8988T (cell line): ENCODE measurements around the gene ARSA.
A peak's percentile ranks its signal among the peaks of the same experiment; 100 is the strongest.
"Not testable (repeated sequence)": the region's sequence is repeated elsewhere in the genome, so short reads cannot be mapped to it uniquely, and the experiment has no call there.

Experiments used
- DNase-seq: peaks from one replicate; pipeline ENCODE4 v3.0.0; 2011

ARSA gene

DNA sequence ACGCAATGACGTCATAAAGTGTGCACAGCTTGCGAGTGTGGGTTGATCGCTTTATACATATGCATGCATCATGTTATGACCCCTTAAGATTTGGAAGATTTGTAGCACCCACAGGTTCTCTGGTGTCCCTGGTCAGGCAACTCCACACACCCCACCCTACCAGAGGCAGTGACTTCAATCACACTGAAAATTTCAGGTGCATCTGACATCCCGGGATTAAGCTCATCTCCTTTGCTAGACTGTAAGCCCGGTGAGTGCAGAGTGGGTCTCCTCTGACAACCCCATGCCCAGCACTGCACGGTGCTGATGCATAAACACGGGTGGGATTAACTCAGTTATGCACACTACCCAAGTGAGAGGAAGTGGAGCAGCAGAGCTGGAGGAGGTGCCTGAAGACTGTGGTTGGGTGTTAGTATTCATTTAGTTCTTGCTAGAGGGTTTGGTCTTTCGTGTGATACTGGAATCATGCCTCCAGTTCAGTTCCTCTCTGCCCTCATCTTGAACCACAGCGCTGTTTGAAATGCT is 6.5 kb downstream of the ARSA start:
- DNase-seq: no peak

DNA sequence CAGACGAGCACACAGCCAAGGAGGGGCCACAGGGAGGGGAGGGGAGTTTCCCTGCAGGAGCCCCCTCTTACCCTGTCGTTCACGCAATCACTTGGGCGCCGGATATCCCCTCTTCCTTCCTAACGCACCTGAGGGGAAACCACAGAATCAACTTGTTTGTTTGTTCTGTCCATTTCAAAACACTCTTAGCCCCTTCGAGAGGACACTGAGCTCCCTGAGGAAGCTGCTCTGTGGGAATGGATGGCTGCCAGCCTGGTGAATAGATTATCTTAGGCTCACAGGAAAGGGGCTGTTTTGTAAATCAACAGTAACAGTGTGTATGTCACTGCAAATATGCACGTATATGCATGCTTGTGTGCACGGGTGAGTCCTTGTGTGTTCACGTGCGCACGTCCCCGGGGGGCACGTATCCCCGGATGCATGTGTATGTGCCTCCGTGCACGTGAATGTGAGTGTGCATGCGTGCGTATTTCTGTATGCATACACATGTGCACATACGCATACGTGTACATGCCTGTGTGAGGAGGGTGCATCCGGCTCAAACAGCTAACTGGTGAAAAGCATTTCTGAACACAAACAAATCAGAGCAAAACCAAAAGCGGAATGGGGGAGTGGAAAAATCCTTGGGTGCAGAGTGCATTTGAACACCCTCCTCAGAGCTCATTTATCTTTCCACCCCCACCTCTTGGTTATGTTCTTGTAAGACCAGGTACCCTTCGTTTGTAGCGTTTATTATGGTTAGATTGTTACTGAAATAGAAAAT is 7.2 kb downstream of the ARSA start:
- DNase-seq: peak; percentile 41

DNA sequence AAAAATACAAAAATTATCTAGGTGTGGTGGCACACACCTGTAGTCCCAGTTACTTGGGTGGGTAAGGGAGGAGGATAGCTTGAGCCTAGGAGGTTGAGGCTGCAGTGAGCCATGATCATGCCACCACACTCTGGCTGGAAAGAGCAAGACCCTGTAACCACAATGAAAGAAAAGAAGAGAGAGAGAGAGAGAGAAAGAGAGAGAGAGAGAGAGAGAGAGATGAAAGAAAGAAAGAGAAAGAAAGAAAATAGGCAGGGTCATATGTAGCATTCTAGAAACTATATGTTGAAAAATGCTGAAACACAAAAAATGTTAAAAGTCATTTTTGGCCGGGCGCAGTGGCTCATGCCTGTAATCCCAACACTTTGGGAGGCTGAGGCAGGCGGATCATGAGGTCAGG is 13.7 kb downstream of the ARSA start:
- not testable (repeated sequence) for DNase-seq

DNA sequence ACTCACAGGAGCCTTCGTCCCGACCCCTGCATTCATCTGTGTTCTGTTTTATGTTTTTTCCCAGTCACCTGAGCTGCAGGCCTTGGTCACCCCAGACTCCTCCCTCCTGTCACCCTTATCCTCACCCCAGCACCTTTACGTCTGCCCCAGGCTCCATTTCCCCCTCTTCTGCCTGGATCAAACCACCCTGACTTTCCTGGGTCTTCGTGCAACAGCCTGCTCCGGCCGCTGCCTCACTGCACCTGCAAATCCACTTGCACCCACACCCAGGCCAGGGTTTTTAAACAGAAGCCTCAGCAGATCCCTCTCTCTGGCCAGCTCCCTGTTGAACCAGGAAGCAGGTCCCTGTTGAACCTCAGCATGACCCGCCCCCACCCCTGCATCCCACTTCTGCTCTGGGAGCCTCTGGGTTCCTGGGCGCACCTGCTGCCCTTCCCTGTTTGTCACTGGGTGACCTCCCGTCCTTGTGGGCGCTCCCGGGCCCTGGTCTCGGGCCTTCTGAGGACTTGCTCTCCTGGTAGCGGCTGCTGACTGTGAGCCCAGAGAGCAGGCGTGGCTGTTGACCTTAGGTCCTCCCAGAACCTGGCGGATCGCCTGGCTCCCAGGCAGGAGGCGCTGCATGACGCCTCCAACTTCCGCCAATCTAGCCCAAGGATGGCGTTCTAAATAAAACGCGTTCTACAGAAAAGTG is 14.5 kb downstream of the ARSA start:
- DNase-seq: no peak

DNA sequence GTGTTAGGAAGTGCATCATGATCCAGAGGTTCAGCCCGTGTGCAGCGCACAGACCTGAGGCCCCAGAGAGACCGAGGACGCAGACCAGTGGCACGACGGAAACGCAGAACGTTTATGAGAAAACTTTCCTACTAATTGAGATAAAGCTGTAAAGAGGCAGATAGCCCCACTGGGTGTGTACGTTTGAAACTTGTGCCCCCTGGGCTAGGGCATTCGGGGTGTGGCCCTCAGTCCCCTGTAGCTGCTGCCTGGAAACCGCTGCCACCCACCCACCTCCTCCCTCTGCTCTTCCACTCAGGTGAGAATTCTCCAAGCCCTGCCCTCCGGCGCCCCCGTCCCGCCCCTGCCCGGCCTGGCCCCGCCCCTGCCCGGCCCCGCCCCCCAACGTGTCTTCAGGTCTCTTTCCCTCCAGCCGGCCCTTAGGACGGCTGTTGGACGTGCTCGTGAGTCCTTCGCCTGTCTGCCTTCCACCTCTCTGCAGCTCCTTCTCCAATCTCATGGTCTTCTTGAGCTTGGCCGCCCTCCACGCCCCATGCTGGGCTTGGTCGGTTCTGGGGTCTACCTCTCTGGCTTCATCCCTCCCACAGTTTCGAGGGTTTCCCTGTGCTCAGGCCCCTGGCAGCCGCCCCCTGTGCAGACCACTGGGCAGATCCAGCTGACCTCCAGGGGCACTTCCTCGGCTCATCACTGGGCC is 15.3 kb downstream of the ARSA start:
- no peak for DNase-seq

DNA sequence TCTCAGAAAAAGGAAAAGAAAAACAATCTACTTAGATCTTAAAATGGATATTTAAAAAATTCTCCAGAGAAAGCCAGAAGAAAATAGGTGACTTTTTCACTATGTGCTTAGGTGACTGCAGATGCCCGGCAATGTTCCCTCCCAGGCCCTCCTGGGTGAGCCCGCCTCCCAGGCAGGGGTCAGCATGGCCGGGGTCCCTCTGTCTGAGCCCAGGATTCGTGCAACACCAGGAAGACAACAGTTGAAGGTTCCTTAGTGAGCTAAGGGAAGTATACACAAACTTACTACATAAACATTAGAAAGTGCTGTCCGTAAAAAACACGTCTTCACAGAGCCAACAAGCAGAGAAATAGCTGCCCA is 15.8 kb downstream of the ARSA start:
- DNase-seq: no peak

- no peak for DNase-seq
These were observed 16.5 kb downstream of the ARSA start for GRCh38 chr22:50611341-50612060.

DNA sequence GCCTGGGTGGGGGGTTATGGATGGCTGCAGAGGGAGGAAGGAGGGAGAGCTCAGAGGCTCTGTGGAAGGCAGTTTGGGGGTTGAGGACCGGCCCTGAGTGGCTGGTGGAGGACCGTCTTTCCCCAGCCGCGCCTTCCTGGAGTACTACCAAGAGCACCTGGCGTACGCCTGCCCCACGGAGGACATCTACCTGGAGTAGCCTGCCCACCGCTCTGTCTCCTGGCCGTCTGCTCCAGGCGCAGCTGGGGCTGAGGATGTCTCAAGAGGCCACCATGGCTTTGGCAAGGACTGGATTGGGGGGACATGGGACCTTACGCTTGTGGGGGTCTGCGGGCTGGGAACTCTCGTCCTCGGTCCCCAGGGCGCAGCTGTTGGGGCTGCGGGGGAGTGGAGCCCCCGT is 17.4 kb downstream of the ARSA start:
- no peak for DNase-seq

GRCh38 chr22:50610041-50610451 is 17.9 kb downstream of the ARSA start:
- no peak for DNase-seq

DNA sequence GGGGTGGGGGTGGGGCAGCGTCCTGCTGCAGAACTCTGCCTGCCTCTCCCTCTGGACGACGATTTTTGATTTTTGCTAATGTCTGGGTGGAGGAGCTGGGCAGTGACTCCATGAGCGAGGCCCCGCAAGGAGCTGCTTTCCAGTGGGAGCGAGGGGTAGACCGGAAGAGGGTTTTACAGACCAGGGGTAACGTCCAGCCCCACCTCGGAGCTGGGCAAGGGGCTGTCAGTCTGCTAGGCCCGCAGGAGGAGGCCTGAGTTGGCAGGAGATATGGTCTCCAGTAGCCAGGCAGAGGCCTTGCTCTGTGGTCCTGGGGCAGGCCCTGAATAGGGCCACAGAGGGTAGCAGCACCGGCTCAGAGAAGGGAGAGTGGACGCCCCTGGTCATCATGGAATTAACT is 18.4 kb downstream of the ARSA start:
- no peak for DNase-seq

DNA sequence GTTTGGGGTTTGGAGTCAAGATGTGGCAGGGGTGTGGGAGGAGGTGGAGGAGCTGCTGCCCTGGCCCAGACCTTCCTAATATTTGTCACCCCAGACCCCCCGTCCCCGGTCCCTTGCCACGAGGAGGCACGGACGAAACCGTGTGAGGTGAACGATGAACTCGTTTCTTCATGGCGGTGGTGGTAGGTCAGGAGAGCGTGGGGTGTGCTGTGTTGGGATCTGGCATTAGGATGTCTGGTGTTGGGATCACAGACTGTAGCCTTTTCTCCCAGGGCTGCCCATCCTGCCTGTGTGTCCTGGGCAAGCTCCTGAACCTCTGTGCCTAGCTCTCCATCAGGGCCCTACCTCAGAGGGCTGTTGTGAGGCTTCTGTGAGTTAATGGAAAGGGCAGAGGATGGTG is 19.0 kb downstream of the ARSA start:
- no peak for DNase-seq

GRCh38 chr22:50608058-50608840 is 19.7 kb downstream of the ARSA start:
- not testable (repeated sequence) for DNase-seq

- no peak for DNase-seq
These were observed 20.3 kb downstream of the ARSA start for GRCh38 chr22:50607659-50608020.

- no peak for DNase-seq
These were observed 20.9 kb downstream of the ARSA start for GRCh38 chr22:50606946-50607658.

DNA sequence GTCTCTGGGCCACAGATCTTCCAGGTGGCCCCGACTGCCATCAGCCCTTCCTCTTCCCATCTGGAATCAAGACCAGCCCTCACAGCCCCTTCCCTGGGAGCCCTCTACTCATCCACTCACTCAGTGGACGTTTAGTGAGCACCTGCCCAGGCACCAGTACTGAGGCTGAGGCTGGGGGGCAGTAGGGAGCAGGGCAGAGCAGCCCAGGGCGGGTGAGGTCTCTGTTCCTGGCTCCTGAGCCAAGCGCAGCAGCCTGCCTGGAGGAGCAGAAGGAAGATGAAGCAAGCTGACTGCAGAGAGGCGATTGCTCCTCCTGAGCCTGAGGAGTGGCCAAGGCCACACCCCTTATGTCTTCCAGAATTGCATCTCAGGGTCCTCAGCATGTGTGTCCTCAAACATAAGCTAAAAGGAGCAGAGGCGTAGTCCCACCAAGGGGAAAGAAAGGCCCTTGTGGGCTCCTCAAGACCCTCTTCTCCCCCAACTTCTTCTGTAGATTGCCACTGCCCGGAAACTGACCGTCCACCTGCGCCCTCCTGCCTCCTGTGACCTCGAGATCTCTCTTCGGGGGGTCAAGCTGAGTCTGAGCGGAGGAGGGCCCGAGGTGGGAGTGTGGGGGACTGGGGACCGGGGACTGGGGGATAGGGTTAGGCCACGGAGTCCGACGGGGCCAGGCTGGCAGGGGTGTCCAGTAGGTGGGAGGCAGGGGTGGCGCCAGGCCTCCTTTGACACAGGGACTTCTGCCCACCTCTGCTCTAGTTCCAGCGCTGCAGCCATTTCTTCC is 21.6 kb downstream of the ARSA start:
- peak; percentile 83 for DNase-seq

DNA sequence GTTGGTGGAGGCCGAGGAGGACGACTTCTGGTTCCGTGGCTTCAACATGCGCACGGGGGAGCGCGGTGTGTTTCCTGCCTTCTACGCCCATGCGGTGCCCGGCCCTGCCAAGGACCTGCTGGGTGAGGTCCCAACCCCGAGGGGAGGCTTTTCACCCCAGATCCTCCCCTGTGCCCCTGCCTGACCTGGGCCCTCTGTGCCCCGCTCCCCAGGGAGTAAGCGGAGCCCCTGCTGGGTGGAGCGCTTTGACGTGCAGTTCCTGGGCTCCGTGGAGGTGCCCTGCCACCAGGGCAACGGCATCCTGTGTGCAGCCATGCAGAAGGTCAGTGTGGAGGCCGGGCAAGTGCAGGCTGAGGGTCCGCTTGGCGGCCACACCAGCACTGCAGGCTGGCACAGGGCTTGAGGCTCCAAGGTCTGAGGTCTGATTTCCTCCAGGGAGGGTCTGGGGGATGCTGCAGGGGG is 22.3 kb downstream of the ARSA start:
- no peak for DNase-seq

DNA sequence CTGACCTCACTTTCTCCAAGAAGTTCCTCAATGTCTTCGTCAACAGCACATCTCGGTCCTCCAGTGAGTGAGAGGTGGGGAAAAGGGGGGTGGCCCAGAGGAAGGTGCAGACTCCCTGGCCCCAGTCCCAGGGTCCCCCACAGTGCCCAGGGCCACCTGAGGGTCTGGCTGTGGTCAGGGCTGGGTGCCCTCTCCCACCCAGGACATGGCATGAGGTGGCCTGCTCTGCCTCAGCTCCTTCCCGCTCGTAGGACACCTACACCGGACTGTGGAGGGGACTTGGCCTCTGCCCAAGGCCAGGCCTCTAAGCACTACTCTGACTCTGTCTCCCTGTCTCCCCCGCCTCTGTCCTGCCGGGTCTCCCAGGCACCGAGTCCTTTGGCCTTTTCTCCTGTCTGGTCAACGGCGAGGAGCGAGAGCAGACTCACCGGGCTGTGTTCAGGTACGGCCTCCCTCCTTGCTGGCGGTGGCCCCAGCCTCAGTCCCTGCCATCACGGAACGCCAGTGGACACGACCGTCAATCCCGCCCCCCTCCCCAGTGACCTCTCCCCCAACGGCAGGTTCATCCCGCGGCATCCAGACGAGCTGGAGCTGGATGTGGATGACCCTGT is 22.8 kb downstream of the ARSA start:
- peak; percentile 35 for DNase-seq

GRCh38 chr22:50604256-50605001 is 23.5 kb downstream of the ARSA start:
- no peak for DNase-seq

GRCh38 chr22:50603511-50604255 is 24.3 kb downstream of the ARSA start:
- no peak for DNase-seq
